ENCODE results near the gene PRAC1.

DNA sequence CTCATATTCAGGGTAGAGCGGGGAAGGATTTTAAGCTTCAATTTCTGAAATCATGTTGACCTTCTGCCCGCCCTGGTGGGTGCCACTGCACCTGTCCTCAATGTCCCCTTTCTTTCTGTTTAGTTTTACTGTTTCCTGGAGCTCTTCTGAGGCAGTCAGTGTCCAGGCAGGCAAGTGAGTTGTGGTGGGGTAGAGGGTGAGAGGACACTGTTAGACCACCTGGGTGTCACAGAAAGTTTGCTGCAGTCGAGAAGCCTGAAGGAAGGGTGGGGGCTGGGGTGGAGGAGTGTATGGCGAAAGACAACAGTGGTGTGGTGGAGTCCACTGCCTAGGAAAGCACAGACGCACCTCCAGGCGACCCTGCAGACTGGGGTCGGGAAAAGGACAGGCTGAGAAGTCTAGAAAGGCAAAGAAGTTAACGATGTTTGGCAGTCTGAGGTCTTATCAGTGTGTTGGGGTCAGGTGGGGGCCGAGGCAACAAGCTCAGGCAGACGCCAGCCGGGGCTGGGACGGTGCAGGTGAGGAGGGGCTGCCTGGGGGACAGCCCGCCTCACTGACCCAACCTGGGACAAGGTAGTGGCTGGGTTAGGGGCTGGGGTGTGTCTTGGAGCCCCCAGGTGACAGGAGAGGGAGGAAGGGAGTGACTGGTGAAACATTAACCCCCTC lies 29.5 kb upstream of the PRAC1 start:
- TF ChIP-seq POLR2AphosphoS5 (IDR thresholded peaks at IDR 0.05; ENCODE audit: low read depth, low read length) = no peak
- no peak for TF ChIP-seq SPI1 (IDR thresholded peaks at IDR 0.05; ENCODE audit: low read depth, low read length)
- TF ChIP-seq POLR2A (IDR thresholded peaks at IDR 0.05; ENCODE audit: low read depth, low read length) = no peak
- TF ChIP-seq TAF1 (IDR thresholded peaks at IDR 0.05; ENCODE audit: low read depth, low read length) = no peak
- TF ChIP-seq POU2F2 (IDR thresholded peaks at IDR 0.05; ENCODE audit: low read depth, low read length) = no peak

Measured in GM12891 (cell line).